ENCODE measurements around the gene C2orf76. TPM values are rescaled to one million over a fixed set of nuclear protein-coding genes. Genes with fewer than 3 reads are reported as not detected.

The C2orf76 gene
- polyA plus RNA-seq, 3 donors = 24.4 to 27.4 (median 27.3) TPM

Other genes starting within 250 kb of the C2orf76 start
- gene C1QL2, start 208.1 kb downstream of the C2orf76 start, polyA plus RNA-seq (ENCODE audit: insufficient read length in 3 of 3) = not detected
- 1 to 10 TPM; 1.3 to 1.8 (median 1.5) TPM for gene STEAP3, start 143.0 kb downstream of the C2orf76 start, polyA plus RNA-seq (ENCODE audit: insufficient read length in 3 of 3)
- gene DBI, start 143 bp upstream of the C2orf76 start, polyA plus RNA-seq (ENCODE audit: insufficient read length in 3 of 3) = 100 to 1,000 TPM; 252 to 308 (median 290) TPM
- 10 to 100 TPM; 45.0 to 59.8 (median 56.4) TPM for gene TMEM37, start 65.0 kb upstream of the C2orf76 start, polyA plus RNA-seq (ENCODE audit: insufficient read length in 3 of 3)
- gene SCTR, start 157.6 kb upstream of the C2orf76 start, polyA plus RNA-seq (ENCODE audit: insufficient read length in 3 of 3) = 10 to 100 TPM in 1 of 3 donors, 1 to 10 TPM in 2; 7.4 to 11.2 (median 8.3) TPM
- gene CFAP221, start 177.6 kb upstream of the C2orf76 start, polyA plus RNA-seq (ENCODE audit: insufficient read length in 3 of 3) = 10 to 100 TPM; 19.6 to 25.4 (median 22.9) TPM

All from right renal cortex interstitium (tissue), 3 donors.